Neural cell (in vitro differentiated cells): ENCODE data around the gene MTERF2. TPM values are rescaled to one million over a fixed set of nuclear protein-coding genes. Genes with fewer than 3 reads are reported as not detected.

Experiments
- H2AFZ ChIP-seq: fragments of 200-600, 300-800 bp; sonication (generic), shearing (Covaris generic); 2 replicates; pipeline ENCODE4 v1.6.0; 2014; ENCODE audit warnings: low read depth, mild to moderate bottlenecking, antibody characterized with exemption, low read length, moderate library complexity
- H3F3A ChIP-seq: fragments of 200-600 bp; shearing (Covaris generic); 2 replicates; pipeline ENCODE4 v1.6.1; 2016; ENCODE audit warnings: mild to moderate bottlenecking, moderate library complexity, mixed read lengths, antibody characterized with exemption, low read length; ENCODE audit not compliant: insufficient read depth, poor library complexity, severe bottlenecking
- H3K27ac ChIP-seq: fragments of 200-600, 300-800 bp; sonication (generic), shearing (Covaris generic); 2 replicates; pipeline ENCODE4 v1.5.1; 2014; ENCODE audit warnings: mild to moderate bottlenecking, low read length, moderate library complexity
- H3K27me3 ChIP-seq: fragments of 300-800, 200-600 bp; sonication (generic), shearing (Covaris generic); 2 replicates; pipeline ENCODE4 v1.6.0; 2014; ENCODE audit warnings: mild to moderate bottlenecking, low read depth, low read length, moderate library complexity; ENCODE audit not compliant: insufficient read depth
- H3K36me3 ChIP-seq: fragments of 300-800, 200-600 bp; sonication (generic), shearing (Covaris generic); 2 replicates; pipeline ENCODE4 v1.5.1; 2014; ENCODE audit warnings: mild to moderate bottlenecking, antibody characterized with exemption, low read length, moderate library complexity; ENCODE audit not compliant: insufficient read depth
- H3K4me2 ChIP-seq: fragments of 300-800, 200-600 bp; sonication (generic), shearing (Covaris generic); 2 replicates; pipeline ENCODE4 v1.6.0; 2014; ENCODE audit warnings: mild to moderate bottlenecking, low read length
- H3K4me3 ChIP-seq: fragments of 300-800, 200-600 bp; sonication (generic), shearing (Covaris generic); 2 replicates; pipeline ENCODE4 v1.5.1; 2014; ENCODE audit warnings: mild to moderate bottlenecking, low read length, moderate library complexity
- H3K79me2 ChIP-seq: fragments of 200-600 bp; shearing (Covaris generic); replicated peaks from 2 replicates; pipeline ENCODE4 v1.6.0; 2014; ENCODE audit warnings: mild to moderate bottlenecking, low read length, moderate library complexity; ENCODE audit not compliant: insufficient read depth
- H3K9ac ChIP-seq: fragments of 300-800, 200-600 bp; sonication (generic), shearing (Covaris generic); 2 replicates; pipeline ENCODE4 v1.6.1; 2016; ENCODE audit warnings: mild to moderate bottlenecking, low read length, mixed read lengths
- H3K9me2 ChIP-seq: fragments of 200-600 bp; shearing (Covaris generic); 2 replicates; pipeline ENCODE4 v1.6.1; 2016; ENCODE audit warnings: mild to moderate bottlenecking, low read length, mixed read lengths; ENCODE audit not compliant: insufficient read depth
- H3K9me3 ChIP-seq: fragments of 200-600, 300-800 bp; sonication (generic), shearing (Covaris generic); 2 replicates; pipeline ENCODE4 v1.6.1; 2016; ENCODE audit warnings: mild to moderate bottlenecking, mixed run types, low read length, moderate library complexity, mixed read lengths
- H4K20me1 ChIP-seq: fragments of 200-600 bp; shearing (Covaris generic); 2 replicates; pipeline ENCODE4 v1.6.1; 2016; ENCODE audit warnings: mild to moderate bottlenecking, mixed run types; ENCODE audit not compliant: insufficient read depth
- CTCF ChIP-seq: fragments of 450-650 bp; IDR thresholded peaks from 2 replicates; pipeline ENCODE4 v1.5.1; 2014; ENCODE audit warnings: antibody characterized with exemption, mild to moderate bottlenecking, moderate library complexity; ENCODE audit not compliant: poor library complexity, severe bottlenecking
- EP300 ChIP-seq: fragments of 450-650 bp; conservative IDR thresholded peaks from 2 replicates; pipeline ENCODE4 v1.6.1; 2014; ENCODE audit warnings: antibody characterized with exemption, mild to moderate bottlenecking, moderate library complexity; ENCODE audit not compliant: poor library complexity, severe bottlenecking
- EZH2 ChIP-seq: fragments of 200-600, 300-800 bp; shearing (Covaris generic), sonication (generic); IDR thresholded peaks from 2 replicates; pipeline ENCODE4 v1.6.1; 2014; ENCODE audit warnings: antibody characterized with exemption, low read length, borderline replicate concordance, mild to moderate bottlenecking; ENCODE audit not compliant: insufficient read depth, poor library complexity, severe bottlenecking
- MXI1 ChIP-seq: fragments of 450-650 bp; conservative IDR thresholded peaks from 2 replicates; pipeline ENCODE4 v1.6.1; 2014; ENCODE audit warnings: antibody characterized with exemption, mild to moderate bottlenecking; ENCODE audit not compliant: poor library complexity, severe bottlenecking
- POLR2AphosphoS5 ChIP-seq: IDR thresholded peaks from 2 replicates; pipeline ENCODE4 v1.6.1; 2012
- RAD21 ChIP-seq: fragments of 450-650 bp; conservative IDR thresholded peaks from 2 replicates; pipeline ENCODE4 v1.6.1; 2014; ENCODE audit warnings: antibody characterized with exemption, mild to moderate bottlenecking, moderate library complexity
- SMC3 ChIP-seq: fragments of 450-650 bp; conservative IDR thresholded peaks from 2 replicates; pipeline ENCODE4 v1.6.1; 2014; ENCODE audit warnings: antibody characterized with exemption, mild to moderate bottlenecking, moderate library complexity; ENCODE audit not compliant: poor library complexity
- TAF1 ChIP-seq: IDR thresholded peaks from 2 replicates; pipeline ENCODE4 v1.6.1; 2012; ENCODE audit warnings: low read depth
- polyA plus RNA-seq: library from polyadenylated mRNA; depleted of rRNA; stranded (reverse); fragments of >200 nt; gene quantifications from 2 replicates; pipeline ENCODE4 v1.2.3, GENCODE V29; 2014
- TF ChIP-seq, protein P1 (sequence below): IDR thresholded peaks from 2 replicates; pipeline ENCODE4 v1.6.1; 2012; ENCODE audit warnings: borderline replicate concordance

Gene MTERF2
- polyA plus RNA-seq, 1 donor from 2014 or later, result 47.8 TPM

- no peaks in the 10 kb centered on the region for H3K9me3 ChIP-seq
- H3K4me3 ChIP-seq, result no peak overlapping the region
- H4K20me1 ChIP-seq, result no peaks in the 10 kb centered on the region
- H3K36me3 ChIP-seq, result no peaks in the 10 kb centered on the region
- no peaks in the 10 kb centered on the region for H3K79me2 ChIP-seq
- H2AFZ ChIP-seq, result no peak overlapping the region
- H3K9me2 ChIP-seq, result no peaks in the 10 kb centered on the region
- no peak overlapping the region for H3K4me2 ChIP-seq
- H3K27me3 ChIP-seq, result no peaks in the 10 kb centered on the region
- TF ChIP-seq TAF1 (no peak), SMC3 (no peak), EZH2 (no peak)
- H3K9ac ChIP-seq, result no peak overlapping the region
- H3F3A ChIP-seq, result no peaks in the 10 kb centered on the region
- no peak overlapping the region for H3K27ac ChIP-seq
Measured at GRCh38 chr12:107017042-107017441, 30.1 kb upstream of the MTERF2 start.

DNA sequence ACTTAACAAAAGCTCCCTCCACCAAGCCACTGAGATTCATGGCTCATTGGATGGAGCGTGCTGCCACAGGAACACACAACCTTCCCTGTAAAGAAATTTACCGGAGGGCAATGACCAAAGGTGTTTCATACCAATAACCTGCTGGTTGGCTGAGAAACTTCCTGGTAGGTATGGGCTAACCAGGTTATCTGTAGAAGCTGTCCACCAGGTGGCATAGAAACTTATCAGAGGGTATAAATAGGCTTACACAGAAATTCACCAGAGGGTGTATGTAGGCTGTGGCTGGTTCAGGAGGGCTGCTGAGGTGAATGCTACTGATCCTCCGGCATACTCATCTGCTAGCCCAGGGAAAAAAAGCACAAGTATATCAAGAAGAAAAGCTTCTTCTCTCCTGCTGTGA is 27.1 kb upstream of the MTERF2 start:
- Histone ChIP-seq H3K4me3 (no peak overlapping the region), H3K9ac (no peak overlapping the region), H2AFZ (no peak overlapping the region), H3K4me2 (no peak overlapping the region), H3K9me3 (no peaks in the 10 kb centered on the region), H3K36me3 (no peaks in the 10 kb centered on the region), H4K20me1 (no peaks in the 10 kb centered on the region), H3F3A (no peaks in the 10 kb centered on the region), H3K9me2 (no peaks in the 10 kb centered on the region), H3K27me3 (no peaks in the 10 kb centered on the region), H3K79me2 (no peaks in the 10 kb centered on the region), H3K27ac (no peak overlapping the region)
- no peak for TF ChIP-seq CTCF
- TF ChIP-seq EZH2, result no peak
- TF ChIP-seq EP300, result no peak
- no peak for TF ChIP-seq MXI1
- no peak for TF ChIP-seq SMC3
- TF ChIP-seq POLR2AphosphoS5, result no peak
- TF ChIP-seq TAF1, result no peak
- TF ChIP-seq, protein P1, sequence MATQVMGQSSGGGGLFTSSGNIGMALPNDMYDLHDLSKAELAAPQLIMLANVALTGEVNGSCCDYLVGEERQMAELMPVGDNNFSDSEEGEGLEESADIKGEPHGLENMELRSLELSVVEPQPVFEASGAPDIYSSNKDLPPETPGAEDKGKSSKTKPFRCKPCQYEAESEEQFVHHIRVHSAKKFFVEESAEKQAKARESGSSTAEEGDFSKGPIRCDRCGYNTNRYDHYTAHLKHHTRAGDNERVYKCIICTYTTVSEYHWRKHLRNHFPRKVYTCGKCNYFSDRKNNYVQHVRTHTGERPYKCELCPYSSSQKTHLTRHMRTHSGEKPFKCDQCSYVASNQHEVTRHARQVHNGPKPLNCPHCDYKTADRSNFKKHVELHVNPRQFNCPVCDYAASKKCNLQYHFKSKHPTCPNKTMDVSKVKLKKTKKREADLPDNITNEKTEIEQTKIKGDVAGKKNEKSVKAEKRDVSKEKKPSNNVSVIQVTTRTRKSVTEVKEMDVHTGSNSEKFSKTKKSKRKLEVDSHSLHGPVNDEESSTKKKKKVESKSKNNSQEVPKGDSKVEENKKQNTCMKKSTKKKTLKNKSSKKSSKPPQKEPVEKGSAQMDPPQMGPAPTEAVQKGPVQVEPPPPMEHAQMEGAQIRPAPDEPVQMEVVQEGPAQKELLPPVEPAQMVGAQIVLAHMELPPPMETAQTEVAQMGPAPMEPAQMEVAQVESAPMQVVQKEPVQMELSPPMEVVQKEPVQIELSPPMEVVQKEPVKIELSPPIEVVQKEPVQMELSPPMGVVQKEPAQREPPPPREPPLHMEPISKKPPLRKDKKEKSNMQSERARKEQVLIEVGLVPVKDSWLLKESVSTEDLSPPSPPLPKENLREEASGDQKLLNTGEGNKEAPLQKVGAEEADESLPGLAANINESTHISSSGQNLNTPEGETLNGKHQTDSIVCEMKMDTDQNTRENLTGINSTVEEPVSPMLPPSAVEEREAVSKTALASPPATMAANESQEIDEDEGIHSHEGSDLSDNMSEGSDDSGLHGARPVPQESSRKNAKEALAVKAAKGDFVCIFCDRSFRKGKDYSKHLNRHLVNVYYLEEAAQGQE, result no peak
- no peak for TF ChIP-seq RAD21
